Measurements from ENCODE around the gene GLB1L. TPM values are rescaled to one million over a fixed set of nuclear protein-coding genes. Genes with fewer than 3 reads are reported as not detected.
"Not testable (repeated sequence)": the region's sequence is repeated elsewhere in the genome, so short reads cannot be mapped to it uniquely, and the experiment has no call there.

GLB1L gene
- total RNA-seq, 2 donors from 2014 or later: 3.1 to 11.2 TPM

GRCh38 chr2:219268294-219268693 is 23.1 kb upstream of the GLB1L start:
- ATAC-seq (no peak), DNase-seq (no peak)
- Histone ChIP-seq H3K36me3 (replicated peaks in 1 of 2; ENCODE audit: insufficient read depth in 1 of 2, low read depth in 2 of 2) (no peaks in the 10 kb centered on the region), H3K9me3 (no peaks in the 10 kb centered on the region), H3K4me3 (no peak overlapping the region), H3K27ac (no peak overlapping the region), H3K4me1 (peaks cover 9% of the 10 kb centered on the region), H3K27me3 (no peaks in the 10 kb centered on the region)
- intact Hi-C loops (cut with DNase I): no loop called here
- 94 to 100% methylated on average over 1 to 2 of the region's 2 CpGs for WGBS, 2 donors
- TF ChIP-seq POLR2A (IDR thresholded peaks at IDR 0.05) (no peak), CTCF (IDR thresholded peaks at IDR 0.05) (no peak)

GRCh38 chr2:219266886-219267285 is 21.6 kb upstream of the GLB1L start:
- Histone ChIP-seq H3K36me3 (replicated peaks in 1 of 2; ENCODE audit: insufficient read depth in 1 of 2, low read depth in 2 of 2) (no peaks in the 10 kb centered on the region), H3K27ac (no peak overlapping the region), H3K27me3 (no peaks in the 10 kb centered on the region), H3K9me3 (no peaks in the 10 kb centered on the region), H3K4me3 (no peak overlapping the region), H3K4me1 (peaks cover 9% of the 10 kb centered on the region)
- intact Hi-C loops (cut with DNase I): no loop called here
- ATAC-seq (no peak), DNase-seq (no peak)
- TF ChIP-seq POLR2A (IDR thresholded peaks at IDR 0.05) (no peak), CTCF (IDR thresholded peaks at IDR 0.05) (no peak)
- WGBS, 2 donors: 90 to 95% methylated on average over 1 of the region's 1 CpG

- DNase-seq: no peak
- H3K4me1 ChIP-seq: peaks cover 9% of the 10 kb centered on the region
- H3K9me3 ChIP-seq: no peaks in the 10 kb centered on the region
- no peaks in the 10 kb centered on the region for H3K36me3 ChIP-seq (replicated peaks in 1 of 2; ENCODE audit: insufficient read depth in 1 of 2, low read depth in 2 of 2)
- TF ChIP-seq CTCF (IDR thresholded peaks at IDR 0.05): no peak
- WGBS, 2 donors: 80 to 100% methylated on average over 1 to 5 of the region's 5 CpGs
- no peaks in the 10 kb centered on the region for H3K27me3 ChIP-seq
- H3K4me3 ChIP-seq: no peak overlapping the region
- H3K27ac ChIP-seq: no peak overlapping the region
- intact Hi-C loops (cut with DNase I): no loop called here
- no peak for ATAC-seq
Observed at GRCh38 chr2:219266232-219266631, 21.0 kb upstream of the GLB1L start.

GRCh38 chr2:219261024-219261855 is 16.0 kb upstream of the GLB1L start:
- no peaks in the 10 kb centered on the region for H3K9me3 ChIP-seq
- 53 to 72% methylated on average over 5 of the region's 5 CpGs for WGBS, 2 donors

GRCh38 chr2:219258942-219259341 is 13.7 kb upstream of the GLB1L start:
- H3K9me3 ChIP-seq; H3K36me3 ChIP-seq (replicated peaks in 1 of 2; ENCODE audit: insufficient read depth in 1 of 2, low read depth in 2 of 2); DNase-seq; H3K4me1 ChIP-seq; H3K27me3 ChIP-seq; H3K4me3 ChIP-seq; ATAC-seq; H3K27ac ChIP-seq; intact Hi-C loops (cut with DNase I): not testable (repeated sequence)
- 82 to 90% methylated on average over 10 of the region's 10 CpGs for WGBS, 2 donors

More at GRCh38 chr2:219261024-219261855, 16.0 kb upstream of the GLB1L start:
- TF ChIP-seq CTCF (IDR thresholded peaks at IDR 0.05): no peak
- TF ChIP-seq POLR2A (IDR thresholded peaks at IDR 0.05): no peak
- intact Hi-C loops (cut with DNase I): no loop called here
- no peak for ATAC-seq
- Histone ChIP-seq H3K4me3 (no peak overlapping the region), H3K27ac (no peak overlapping the region), H3K27me3 (no peaks in the 10 kb centered on the region), H3K36me3 (replicated peaks in 1 of 2; ENCODE audit: insufficient read depth in 1 of 2, low read depth in 2 of 2) (no peaks in the 10 kb centered on the region), H3K4me1 (no peaks in the 10 kb centered on the region)
- DNase-seq: no peak
